ENCODE results near the gene FAM9C. TPM values are rescaled to one million over a fixed set of nuclear protein-coding genes. Genes with fewer than 3 reads are reported as not detected.

Gene FAM9C
- total and polyA plus RNA-seq, 2 donors (not counting 1 experiment from before 2014, with no cell fraction given) = under 0.01 to 0.01 TPM

DNA sequence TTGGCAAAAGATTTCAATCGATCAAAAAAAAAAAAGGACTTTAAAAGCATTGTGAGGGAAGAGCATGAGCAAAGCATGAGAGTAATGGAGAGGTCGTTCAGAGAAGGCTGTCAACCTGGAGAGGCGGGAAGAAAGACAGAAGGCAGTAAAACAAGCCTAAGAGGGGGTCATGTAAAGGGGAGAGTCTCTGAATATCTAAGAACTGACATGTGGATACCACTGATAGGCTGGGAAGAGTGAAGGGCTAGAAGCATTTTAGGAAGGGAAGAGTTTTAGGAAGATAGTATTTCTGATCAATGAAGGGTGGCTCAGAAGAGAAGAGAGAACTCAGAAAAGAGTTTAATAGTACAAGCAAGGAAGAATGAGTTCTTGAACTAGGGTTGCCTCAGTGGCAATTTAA, 7.5 kb downstream of the FAM9C start:
- no peak for TF ChIP-seq EZH2 (IDR thresholded peaks at IDR 0.05; ENCODE audit: low read length, missing control alignments)
- TF ChIP-seq, protein P1, sequence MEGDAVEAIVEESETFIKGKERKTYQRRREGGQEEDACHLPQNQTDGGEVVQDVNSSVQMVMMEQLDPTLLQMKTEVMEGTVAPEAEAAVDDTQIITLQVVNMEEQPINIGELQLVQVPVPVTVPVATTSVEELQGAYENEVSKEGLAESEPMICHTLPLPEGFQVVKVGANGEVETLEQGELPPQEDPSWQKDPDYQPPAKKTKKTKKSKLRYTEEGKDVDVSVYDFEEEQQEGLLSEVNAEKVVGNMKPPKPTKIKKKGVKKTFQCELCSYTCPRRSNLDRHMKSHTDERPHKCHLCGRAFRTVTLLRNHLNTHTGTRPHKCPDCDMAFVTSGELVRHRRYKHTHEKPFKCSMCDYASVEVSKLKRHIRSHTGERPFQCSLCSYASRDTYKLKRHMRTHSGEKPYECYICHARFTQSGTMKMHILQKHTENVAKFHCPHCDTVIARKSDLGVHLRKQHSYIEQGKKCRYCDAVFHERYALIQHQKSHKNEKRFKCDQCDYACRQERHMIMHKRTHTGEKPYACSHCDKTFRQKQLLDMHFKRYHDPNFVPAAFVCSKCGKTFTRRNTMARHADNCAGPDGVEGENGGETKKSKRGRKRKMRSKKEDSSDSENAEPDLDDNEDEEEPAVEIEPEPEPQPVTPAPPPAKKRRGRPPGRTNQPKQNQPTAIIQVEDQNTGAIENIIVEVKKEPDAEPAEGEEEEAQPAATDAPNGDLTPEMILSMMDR (conservative IDR thresholded peaks at IDR 0.05 in 1 of 2, IDR thresholded peaks at IDR 0.05 in 1 of 2; ENCODE audit: low read depth in 1 of 2, low read length in 2 of 2) = no peak
- Histone ChIP-seq H3K9ac (ENCODE audit: insufficient read depth, low read length) (no peak overlapping the region), H3K4me3 (replicated peaks in 1 of 4; ENCODE audit: control extremely low read depth in 1 of 4, insufficient read depth in 1 of 4, low read depth in 3 of 4, low read length in 4 of 4) (no peak overlapping the region), H4K20me1 (ENCODE audit: control insufficient read depth, extremely low read depth, insufficient read depth, low read length) (no peaks in the 10 kb centered on the region), H3K79me2 (ENCODE audit: control insufficient read depth, insufficient read depth, low read length) (no peaks in the 10 kb centered on the region), H3K4me2 (ENCODE audit: extremely low read depth, insufficient read depth, low read length) (no peak overlapping the region), H3K4me1 (ENCODE audit: control insufficient read depth, extremely low read depth, insufficient read depth, low read length) (no peaks in the 10 kb centered on the region), H3K9me3 (ENCODE audit: control insufficient read depth, insufficient read depth, low read depth, low read length) (no peaks in the 10 kb centered on the region), H3K36me3 (ENCODE audit: control insufficient read depth, insufficient read depth, low read length) (no peaks in the 10 kb centered on the region), H2AFZ (ENCODE audit: low read length) (no peak overlapping the region), H3K27me3 (ENCODE audit: control insufficient read depth, insufficient read depth, low read length) (no peaks in the 10 kb centered on the region), H3K27ac (ENCODE audit: insufficient read depth, low read length) (no peak overlapping the region)
- no peak for DNase-seq (ENCODE audit: low read depth in 2 of 2)

DNA sequence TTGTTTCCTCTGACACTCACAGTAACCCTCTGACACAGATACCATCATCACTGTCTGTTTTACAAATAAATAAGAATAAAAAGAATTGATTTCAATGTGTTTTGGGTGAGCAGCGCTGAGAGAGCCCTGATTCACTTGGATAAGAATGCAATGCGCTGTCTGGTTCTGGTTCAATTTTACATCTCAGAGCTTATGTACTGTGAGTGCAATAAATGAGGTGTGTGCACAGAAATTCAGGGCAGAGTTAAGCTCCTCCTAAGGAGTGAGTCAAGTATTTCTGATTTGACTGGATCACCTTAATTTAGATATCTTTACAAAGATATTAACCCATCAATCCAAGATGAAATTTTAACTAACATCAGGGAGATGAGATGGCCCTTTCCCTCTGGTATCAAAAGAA, 11.2 kb downstream of the FAM9C start:
- TF ChIP-seq, protein P1 (conservative IDR thresholded peaks at IDR 0.05 in 1 of 2, IDR thresholded peaks at IDR 0.05 in 1 of 2; ENCODE audit: low read depth in 1 of 2, low read length in 2 of 2) = no peak
- TF ChIP-seq EZH2 (IDR thresholded peaks at IDR 0.05; ENCODE audit: low read length, missing control alignments) = no peak
- DNase-seq (ENCODE audit: low read depth in 2 of 2) = peak; percentile 47 to 54
- Histone ChIP-seq H3K9me3 (ENCODE audit: control insufficient read depth, insufficient read depth, low read depth, low read length) (no peaks in the 10 kb centered on the region), H4K20me1 (ENCODE audit: control insufficient read depth, extremely low read depth, insufficient read depth, low read length) (no peaks in the 10 kb centered on the region), H3K9ac (ENCODE audit: insufficient read depth, low read length) (no peak overlapping the region), H3K79me2 (ENCODE audit: control insufficient read depth, insufficient read depth, low read length) (no peaks in the 10 kb centered on the region), H3K36me3 (ENCODE audit: control insufficient read depth, insufficient read depth, low read length) (no peaks in the 10 kb centered on the region), H3K27me3 (ENCODE audit: control insufficient read depth, insufficient read depth, low read length) (no peaks in the 10 kb centered on the region), H2AFZ (ENCODE audit: low read length) (no peak overlapping the region), H3K4me2 (ENCODE audit: extremely low read depth, insufficient read depth, low read length) (no peak overlapping the region), H3K4me3 (replicated peaks in 1 of 4; ENCODE audit: control extremely low read depth in 1 of 4, insufficient read depth in 1 of 4, low read depth in 3 of 4, low read length in 4 of 4) (no peak overlapping the region), H3K4me1 (ENCODE audit: control insufficient read depth, extremely low read depth, insufficient read depth, low read length) (peaks cover 8% of the 10 kb centered on the region), H3K27ac (ENCODE audit: insufficient read depth, low read length) (no peak overlapping the region)

DNA sequence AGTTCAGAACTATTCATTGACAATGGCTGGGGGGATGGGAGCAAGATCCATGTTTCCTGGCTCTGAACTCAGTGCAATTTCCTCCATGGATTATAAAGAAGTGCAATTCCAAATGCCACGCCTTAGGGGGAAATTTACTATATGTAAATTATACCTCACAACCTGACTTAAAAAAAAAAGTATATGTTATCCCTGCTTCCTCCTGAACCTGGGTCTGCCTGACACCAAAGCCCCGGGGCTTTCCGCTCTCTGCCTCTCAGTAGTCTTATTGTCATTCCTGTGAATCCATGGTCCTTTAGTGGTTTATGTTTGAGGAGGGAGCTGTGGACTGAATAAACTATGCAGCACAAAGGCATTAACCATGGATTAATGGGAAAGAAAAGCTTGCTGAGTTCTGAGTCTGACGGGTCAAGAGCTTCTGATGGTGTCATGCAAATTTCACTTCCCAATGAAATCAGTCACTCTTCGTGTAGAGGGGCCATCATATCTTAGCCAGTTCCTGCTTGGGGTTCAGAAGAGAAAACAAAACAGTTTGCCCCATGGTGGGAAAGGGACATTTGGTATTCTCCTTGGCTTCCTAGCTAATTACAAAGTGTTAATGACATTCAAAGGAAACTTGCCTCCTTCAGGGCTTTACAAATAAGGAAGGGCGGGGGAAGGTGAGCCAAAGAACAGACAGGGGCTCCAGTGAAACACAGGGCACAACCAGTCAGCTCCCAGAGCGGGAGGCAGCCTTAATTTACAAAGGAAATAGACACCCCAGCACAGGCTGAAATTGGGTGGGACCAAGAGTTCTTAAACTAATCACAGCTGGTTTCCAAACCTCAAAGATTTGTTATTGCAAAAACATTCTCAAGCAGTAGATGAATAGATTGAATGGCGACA, 14.3 kb downstream of the FAM9C start:
- Histone ChIP-seq H3K4me2 (ENCODE audit: extremely low read depth, insufficient read depth, low read length) (no peak overlapping the region), H3K9ac (ENCODE audit: insufficient read depth, low read length) (no peak overlapping the region), H3K9me3 (ENCODE audit: control insufficient read depth, insufficient read depth, low read depth, low read length) (no peaks in the 10 kb centered on the region), H3K79me2 (ENCODE audit: control insufficient read depth, insufficient read depth, low read length) (no peaks in the 10 kb centered on the region), H3K27ac (ENCODE audit: insufficient read depth, low read length) (no peak overlapping the region), H3K27me3 (ENCODE audit: control insufficient read depth, insufficient read depth, low read length) (no peaks in the 10 kb centered on the region), H3K4me1 (ENCODE audit: control insufficient read depth, extremely low read depth, insufficient read depth, low read length) (peaks cover 8% of the 10 kb centered on the region), H3K4me3 (replicated peaks in 1 of 4; ENCODE audit: control extremely low read depth in 1 of 4, insufficient read depth in 1 of 4, low read depth in 3 of 4, low read length in 4 of 4) (no peak overlapping the region), H3K36me3 (ENCODE audit: control insufficient read depth, insufficient read depth, low read length) (no peaks in the 10 kb centered on the region), H4K20me1 (ENCODE audit: control insufficient read depth, extremely low read depth, insufficient read depth, low read length) (no peaks in the 10 kb centered on the region), H2AFZ (ENCODE audit: low read length) (no peak overlapping the region)
- peak in 1 of 2 donors; percentile 27 for DNase-seq (ENCODE audit: low read depth in 2 of 2)
- TF ChIP-seq, protein P1 (conservative IDR thresholded peaks at IDR 0.05 in 1 of 2, IDR thresholded peaks at IDR 0.05 in 1 of 2; ENCODE audit: low read depth in 1 of 2, low read length in 2 of 2) = no peak
- no peak for TF ChIP-seq EZH2 (IDR thresholded peaks at IDR 0.05; ENCODE audit: low read length, missing control alignments)

Measured in fibroblast of lung (primary cell).